Gastroesophageal sphincter (tissue), 3 donors: ENCODE data around the gene IGFBP2.

Experiments used
- CTCF ChIP-seq, 4 experiments: fragments of 200-600 bp in 2 of 4; fragments of 450-650 bp in 2 of 4; sonication (generic) in 1 of 4; IDR thresholded peaks; one replicate each; pipeline ENCODE4 v1.5.1; 2017 to 2019; ENCODE audit warnings: antibody characterized with exemption in 4 of 4, mild to moderate bottlenecking in 2 of 4, moderate library complexity in 2 of 4
- EP300 ChIP-seq: sonication (generic); formaldehyde crosslinking; IDR thresholded peaks from one replicate; pipeline ENCODE4 v1.6.1; 2017; ENCODE audit warnings: antibody characterized with exemption, mild to moderate bottlenecking
- POLR2A ChIP-seq, 2 donors: fragments of 450-650 bp; IDR thresholded peaks; one replicate each; pipeline ENCODE4 v1.6.1; 2017; ENCODE audit warnings: antibody characterized with exemption in 2 of 2, mild to moderate bottlenecking in 2 of 2, moderate library complexity in 1 of 2
- POLR2AphosphoS5 ChIP-seq: sonication (generic); formaldehyde crosslinking; IDR thresholded peaks from one replicate; pipeline ENCODE4 v1.6.1; 2017; ENCODE audit warnings: antibody characterized with exemption

DNA sequence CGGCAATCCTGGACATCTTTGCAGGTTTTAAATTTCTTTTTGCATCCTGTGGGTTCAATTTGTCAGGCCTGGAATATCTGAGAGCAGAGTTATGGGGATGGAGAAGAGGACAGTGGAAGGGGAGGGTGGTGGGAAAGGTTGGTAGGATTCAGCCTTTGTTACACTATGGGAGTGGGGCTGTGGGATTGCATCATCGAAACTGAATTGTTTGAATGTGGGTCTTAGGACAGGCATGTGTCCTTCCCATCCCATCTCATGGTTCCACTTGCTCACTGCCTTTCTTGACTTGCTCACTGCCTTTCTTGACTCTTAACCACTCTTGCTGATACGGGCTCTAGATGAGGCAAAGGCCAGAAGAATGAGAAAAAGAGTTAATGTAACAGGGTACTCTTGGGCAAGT, 12.9 kb downstream of the IGFBP2 start:
- TF ChIP-seq CTCF (IDR thresholded peaks at IDR 0.05) (no peak), POLR2A (IDR thresholded peaks at IDR 0.05) (no peak), POLR2AphosphoS5 (no peak), EP300 (no peak)
